H1 (cell line): ENCODE measurements around the gene MEF2B. TPM values are rescaled to one million over a fixed set of nuclear protein-coding genes. Genes with fewer than 3 reads are reported as not detected.

Experiments
- polyA plus RNA-seq, 7 experiments: library from polyadenylated mRNA; depleted of rRNA in 3 of 7; stranded (reverse) in 5 of 7; unstranded in 2 of 7; fragments of >200 nt in 5 of 7; fragments of 200-250 nt in 2 of 7; gene quantifications; 1 replicate in 5 of 7; 2 replicates in 1 of 7; 4 replicates in 1 of 7; pipeline versions ENCODE4 v1.2.1 to v1.2.3, GENCODE V29; 2011 to 2013; ENCODE audit warnings: missing spikeins in 2 of 7, mixed read lengths in 2 of 7
- total RNA-seq: library from RNA; stranded (reverse); fragmentation: NEBNext Ultra II Directional; extraction: Animal tissue kit (Norgen Biotek cat#: 25700); gene quantifications from 2 replicates; pipeline ENCODE4 v1.2.1, GENCODE V29; 2021

MEF2B gene
- total and polyA plus RNA-seq, 2 of the 8 experiments (the other 6 are each of a cell fraction or from before 2014, with no cell fraction given): 2.8 to 3.7 TPM

Other genes starting within 250 kb of the MEF2B start
- gene HOMER3, start 229.0 kb downstream of the MEF2B start, total RNA-seq: 28.3 and 33.2 TPM in 2 replicates
- 41.6 and 53.5 TPM in 2 replicates for gene HOMER3, start 229.0 kb downstream of the MEF2B start, polyA plus RNA-seq (2011; rRNA removed)
- 106 and 114 TPM in 2 replicates for gene SUGP2, start 136.7 kb downstream of the MEF2B start, total RNA-seq
- gene SUGP2, start 136.7 kb downstream of the MEF2B start, polyA plus RNA-seq (2011; rRNA removed): 57.7 and 76.6 TPM in 2 replicates
- gene ARMC6, start 136.7 kb downstream of the MEF2B start, total RNA-seq: 68.3 and 73.7 TPM in 2 replicates
- gene ARMC6, start 136.7 kb downstream of the MEF2B start, polyA plus RNA-seq (2011; rRNA removed): 67.1 and 87.0 TPM in 2 replicates
- gene SLC25A42, start 106.3 kb downstream of the MEF2B start, total RNA-seq: 4.1 and 6.2 TPM in 2 replicates
- 5.9 and 10.5 TPM in 2 replicates for gene SLC25A42, start 106.3 kb downstream of the MEF2B start, polyA plus RNA-seq (2011; rRNA removed)
- 41.9 and 47.8 TPM in 2 replicates for gene TMEM161A, start 31.8 kb downstream of the MEF2B start, total RNA-seq
- 103 and 153 TPM in 2 replicates for gene TMEM161A, start 31.8 kb downstream of the MEF2B start, polyA plus RNA-seq (2011; rRNA removed)
- gene BORCS8, start 21.9 kb upstream of the MEF2B start, total RNA-seq: 15.9 and 20.9 TPM in 2 replicates
- 15.0 and 22.9 TPM in 2 replicates for gene BORCS8, start 21.9 kb upstream of the MEF2B start, polyA plus RNA-seq (2011; rRNA removed)
- 72.9 and 77.7 TPM in 2 replicates for gene RFXANK, start 22.0 kb upstream of the MEF2B start, total RNA-seq
- gene RFXANK, start 22.0 kb upstream of the MEF2B start, polyA plus RNA-seq (2011; rRNA removed): 87.5 and 105 TPM in 2 replicates
- gene NR2C2AP, start 33.2 kb upstream of the MEF2B start, total RNA-seq: 20.5 and 24.9 TPM in 2 replicates
- 16.4 TPM in 2 replicates for gene NR2C2AP, start 33.2 kb upstream of the MEF2B start, polyA plus RNA-seq (2011; rRNA removed)
- gene NCAN, start 41.7 kb upstream of the MEF2B start, total RNA-seq: 2.7 and 2.8 TPM in 2 replicates
- gene NCAN, start 41.7 kb upstream of the MEF2B start, polyA plus RNA-seq (2011; rRNA removed): 2.7 and 3.6 TPM in 2 replicates
- 5.3 and 6.5 TPM in 2 replicates for gene TM6SF2, start 103.0 kb upstream of the MEF2B start, total RNA-seq
- gene TM6SF2, start 103.0 kb upstream of the MEF2B start, polyA plus RNA-seq (2011; rRNA removed): 10.1 and 12.9 TPM in 2 replicates
- gene SUGP1, start 150.2 kb upstream of the MEF2B start, total RNA-seq: 65.2 and 70.5 TPM in 2 replicates
- gene SUGP1, start 150.2 kb upstream of the MEF2B start, polyA plus RNA-seq (2011; rRNA removed): 38.5 and 56.6 TPM in 2 replicates
- 40.8 TPM in 2 replicates for gene MAU2, start 150.6 kb upstream of the MEF2B start, total RNA-seq
- 32.0 and 43.7 TPM in 2 replicates for gene MAU2, start 150.6 kb upstream of the MEF2B start, polyA plus RNA-seq (2011; rRNA removed)
- 205 and 210 TPM in 2 replicates for gene GATAD2A, start 235.4 kb upstream of the MEF2B start, total RNA-seq
- gene GATAD2A, start 235.4 kb upstream of the MEF2B start, polyA plus RNA-seq (2011; rRNA removed): 38.4 and 54.9 TPM in 2 replicates